Gastroesophageal sphincter (tissue), 3 donors: ENCODE measurements around the gene DIO3.

Experiments used
- POLR2A ChIP-seq, 2 donors: fragments of 450-650 bp; IDR thresholded peaks; one replicate each; pipeline ENCODE4 v1.6.1; 2017; ENCODE audit warnings: antibody characterized with exemption in 2 of 2, mild to moderate bottlenecking in 2 of 2, moderate library complexity in 1 of 2
- TF ChIP-seq, protein P1 (sequence below), 4 experiments: fragments of 200-600 bp in 2 of 4; fragments of 450-650 bp in 2 of 4; sonication (generic) in 1 of 4; IDR thresholded peaks; one replicate each; pipeline ENCODE4 v1.5.1; 2017 to 2019; ENCODE audit warnings: antibody characterized with exemption in 4 of 4, mild to moderate bottlenecking in 2 of 4, moderate library complexity in 2 of 4

DNA sequence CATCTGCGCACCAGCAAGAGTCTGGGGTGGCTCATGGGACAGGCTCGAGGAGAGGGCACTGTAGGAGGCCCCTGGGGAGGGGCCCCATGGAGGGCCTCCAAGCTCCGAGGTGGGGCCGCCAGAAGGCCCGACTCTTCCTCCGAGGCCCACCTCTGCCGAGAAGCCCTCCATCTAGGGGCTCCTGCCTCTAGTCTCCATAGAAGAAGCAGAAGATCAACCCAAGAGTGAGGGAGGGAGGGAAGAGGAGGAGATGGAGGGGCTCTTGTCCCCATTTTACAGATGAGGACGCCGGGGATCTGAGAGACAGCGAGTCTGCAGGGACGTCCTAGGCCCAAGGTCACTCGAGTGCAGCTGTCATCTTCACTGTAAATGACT lies 41.2 kb downstream of the DIO3 start:
- TF ChIP-seq POLR2A (IDR thresholded peaks at IDR 0.05): no peak
- TF ChIP-seq, protein P1, sequence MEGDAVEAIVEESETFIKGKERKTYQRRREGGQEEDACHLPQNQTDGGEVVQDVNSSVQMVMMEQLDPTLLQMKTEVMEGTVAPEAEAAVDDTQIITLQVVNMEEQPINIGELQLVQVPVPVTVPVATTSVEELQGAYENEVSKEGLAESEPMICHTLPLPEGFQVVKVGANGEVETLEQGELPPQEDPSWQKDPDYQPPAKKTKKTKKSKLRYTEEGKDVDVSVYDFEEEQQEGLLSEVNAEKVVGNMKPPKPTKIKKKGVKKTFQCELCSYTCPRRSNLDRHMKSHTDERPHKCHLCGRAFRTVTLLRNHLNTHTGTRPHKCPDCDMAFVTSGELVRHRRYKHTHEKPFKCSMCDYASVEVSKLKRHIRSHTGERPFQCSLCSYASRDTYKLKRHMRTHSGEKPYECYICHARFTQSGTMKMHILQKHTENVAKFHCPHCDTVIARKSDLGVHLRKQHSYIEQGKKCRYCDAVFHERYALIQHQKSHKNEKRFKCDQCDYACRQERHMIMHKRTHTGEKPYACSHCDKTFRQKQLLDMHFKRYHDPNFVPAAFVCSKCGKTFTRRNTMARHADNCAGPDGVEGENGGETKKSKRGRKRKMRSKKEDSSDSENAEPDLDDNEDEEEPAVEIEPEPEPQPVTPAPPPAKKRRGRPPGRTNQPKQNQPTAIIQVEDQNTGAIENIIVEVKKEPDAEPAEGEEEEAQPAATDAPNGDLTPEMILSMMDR (IDR thresholded peaks at IDR 0.05): no peak
